Peyer's patch (tissue), 4 donors: ENCODE measurements around the gene FSD2.

Source experiments
- CTCF ChIP-seq, 6 experiments: fragments of 450-650 bp in 4 of 6; fragments of 200-600 bp in 2 of 6; sonication (generic) in 1 of 6; IDR thresholded peaks; one replicate each; pipeline ENCODE4 v1.5.1; 2017 to 2019; ENCODE audit warnings: antibody characterized with exemption in 6 of 6, mild to moderate bottlenecking in 3 of 6, moderate library complexity in 1 of 6
- POLR2A ChIP-seq, 2 donors: fragments of 450-650 bp; IDR thresholded peaks; one replicate each; pipeline ENCODE4 v1.5.1; 2017; ENCODE audit warnings: antibody characterized with exemption in 2 of 2, mild to moderate bottlenecking in 2 of 2, moderate library complexity in 2 of 2

GRCh38 chr15:82774496-82774895 lies 31.4 kb downstream of the FSD2 start:
- TF ChIP-seq CTCF (IDR thresholded peaks at IDR 0.05) (no peak), POLR2A (IDR thresholded peaks at IDR 0.05) (no peak)
